HG02884 (cell line): ENCODE results near the gene FAM50B.
"Not testable (repeated sequence)": the region's sequence is repeated elsewhere in the genome, so short reads cannot be mapped to it uniquely, and the experiment has no call there.

ENCODE experiments used
- ATAC-seq: cut with Tn5 transposase; IDR thresholded peaks from one replicate; pipeline ENCODE4 v1.9.1; 2021; ENCODE audit warnings: mild to moderate bottlenecking, moderate library complexity; ENCODE audit not compliant: unreplicated experiment

FAM50B gene

DNA sequence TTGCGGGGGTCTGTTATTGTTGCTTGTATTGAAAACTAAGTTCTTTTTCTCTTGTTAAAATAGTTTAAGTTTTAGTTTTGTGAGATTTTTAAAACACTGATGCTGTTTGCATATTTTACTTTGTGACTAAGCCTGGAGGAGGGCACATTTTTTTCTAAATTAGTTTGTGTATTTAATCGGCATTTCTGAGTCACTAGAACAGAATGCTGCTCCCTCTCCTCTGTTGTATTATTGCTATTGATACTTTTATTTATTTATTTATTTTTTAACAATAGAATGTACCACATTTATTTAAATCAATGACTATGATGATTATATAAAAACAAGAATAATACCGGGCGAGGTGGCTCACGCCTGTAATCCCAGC, 5.1 kb upstream of the FAM50B start:
- no peak for ATAC-seq

DNA sequence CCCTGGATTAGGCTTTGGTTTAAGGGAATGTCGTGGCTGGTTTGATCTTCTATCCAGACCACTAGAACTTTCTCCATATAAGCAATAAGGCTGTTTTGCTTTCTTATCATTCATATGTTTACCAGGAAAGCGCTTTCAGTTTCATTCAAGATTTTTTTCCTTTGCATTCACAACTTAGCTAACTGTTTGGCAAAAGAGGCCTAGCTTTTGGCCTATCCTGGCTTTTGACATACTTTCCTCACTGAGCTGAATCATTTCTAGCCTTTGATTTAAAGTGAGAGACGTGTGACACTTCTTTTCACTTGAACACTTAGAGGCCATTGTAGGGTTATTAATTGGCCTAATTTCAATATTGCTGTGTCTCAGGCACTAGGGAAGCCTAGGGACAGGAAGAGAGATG, 1.7 kb upstream of the FAM50B start:
- ATAC-seq: no peak

DNA sequence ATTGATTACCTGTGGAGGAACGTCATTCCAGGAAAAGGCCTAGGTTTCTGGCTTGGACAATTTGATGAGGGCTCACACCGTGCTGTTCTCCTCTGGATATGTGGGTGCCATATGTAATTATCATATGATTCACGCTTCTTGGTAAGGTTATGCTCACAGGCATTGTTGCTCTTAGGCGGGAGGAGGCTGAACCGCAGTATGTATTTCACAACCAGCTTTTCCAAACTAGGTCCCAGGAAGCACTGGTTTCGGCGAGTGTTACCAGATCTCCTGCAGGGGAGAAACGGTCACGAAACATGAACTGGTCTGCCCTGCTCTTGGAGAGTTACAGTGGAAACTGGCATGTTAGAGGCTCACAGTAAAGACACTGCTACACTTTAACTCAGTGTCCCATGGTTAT, 793 bp upstream of the FAM50B start:
- no peak for ATAC-seq

DNA sequence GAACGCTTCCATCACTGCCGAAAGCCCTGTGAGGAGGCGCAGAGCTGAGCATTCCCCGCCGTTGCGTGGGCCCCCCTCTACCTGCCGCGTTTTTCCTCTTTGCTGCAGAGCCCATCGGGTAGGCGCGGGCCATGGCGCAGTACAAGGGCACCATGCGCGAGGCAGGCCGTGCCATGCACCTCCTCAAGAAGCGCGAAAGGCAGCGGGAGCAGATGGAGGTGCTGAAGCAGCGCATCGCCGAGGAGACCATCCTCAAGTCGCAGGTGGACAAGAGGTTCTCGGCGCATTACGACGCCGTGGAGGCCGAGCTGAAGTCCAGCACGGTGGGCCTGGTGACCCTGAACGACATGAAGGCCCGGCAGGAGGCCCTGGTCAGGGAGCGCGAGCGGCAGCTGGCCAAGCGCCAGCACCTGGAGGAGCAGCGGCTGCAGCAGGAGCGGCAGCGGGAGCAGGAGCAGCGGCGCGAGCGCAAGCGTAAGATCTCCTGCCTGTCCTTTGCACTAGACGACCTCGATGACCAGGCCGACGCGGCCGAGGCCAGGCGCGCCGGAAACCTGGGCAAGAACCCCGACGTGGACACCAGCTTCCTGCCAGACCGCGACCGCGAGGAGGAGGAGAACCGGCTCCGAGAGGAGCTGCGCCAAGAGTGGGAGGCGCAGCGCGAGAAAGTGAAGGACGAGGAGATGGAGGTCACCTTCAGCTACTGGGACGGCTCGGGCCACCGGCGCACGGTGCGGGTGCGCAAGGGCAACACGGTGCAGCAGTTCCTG, 693 bp downstream of the FAM50B start:
- peak; percentile 3 for ATAC-seq

DNA sequence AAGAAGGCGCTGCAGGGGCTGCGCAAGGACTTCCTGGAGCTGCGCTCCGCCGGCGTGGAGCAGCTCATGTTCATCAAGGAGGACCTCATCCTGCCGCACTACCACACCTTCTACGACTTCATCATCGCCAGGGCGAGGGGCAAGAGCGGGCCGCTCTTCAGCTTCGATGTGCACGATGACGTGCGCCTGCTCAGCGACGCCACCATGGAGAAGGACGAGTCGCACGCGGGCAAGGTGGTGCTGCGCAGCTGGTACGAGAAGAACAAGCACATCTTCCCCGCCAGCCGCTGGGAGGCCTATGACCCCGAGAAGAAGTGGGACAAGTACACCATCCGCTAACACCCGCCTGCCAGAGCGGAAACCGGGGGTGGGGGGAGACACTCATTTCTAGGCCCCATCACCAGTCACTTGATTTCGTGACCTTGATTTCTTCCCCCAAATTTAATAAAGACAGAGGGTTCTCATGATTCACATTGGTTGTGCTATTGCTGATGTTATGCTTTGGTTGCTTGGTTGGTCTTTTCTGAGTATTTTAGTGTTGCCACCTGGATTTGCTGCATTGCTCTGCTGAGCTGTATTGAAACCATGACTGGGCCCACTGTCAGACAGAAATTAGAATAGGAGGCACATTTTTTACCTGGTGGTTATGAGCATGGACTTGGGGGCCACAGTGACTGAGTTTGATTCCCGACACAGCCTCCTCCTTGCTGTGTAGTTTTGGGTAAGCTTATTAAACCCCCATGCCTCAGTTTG, 1.5 kb downstream of the FAM50B start:
- no peak for ATAC-seq

DNA sequence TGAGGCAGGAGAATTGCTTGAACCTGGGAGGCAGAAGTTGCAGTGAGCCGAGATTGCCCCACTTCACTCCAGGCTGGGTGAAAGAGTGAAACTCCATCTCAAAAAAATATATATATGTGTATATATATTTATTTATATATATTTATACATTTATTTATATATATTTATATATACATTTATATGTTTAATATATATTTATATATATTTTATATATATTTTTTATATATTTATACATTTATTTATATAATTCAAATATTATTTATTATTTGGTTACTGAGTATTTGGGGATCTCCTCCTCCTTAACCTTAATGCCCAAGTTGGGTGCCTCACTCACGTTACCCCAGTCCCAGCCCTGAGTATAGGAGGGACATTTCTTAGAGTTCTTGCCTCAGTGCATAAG, 2.7 kb downstream of the FAM50B start:
- ATAC-seq: no peak

DNA sequence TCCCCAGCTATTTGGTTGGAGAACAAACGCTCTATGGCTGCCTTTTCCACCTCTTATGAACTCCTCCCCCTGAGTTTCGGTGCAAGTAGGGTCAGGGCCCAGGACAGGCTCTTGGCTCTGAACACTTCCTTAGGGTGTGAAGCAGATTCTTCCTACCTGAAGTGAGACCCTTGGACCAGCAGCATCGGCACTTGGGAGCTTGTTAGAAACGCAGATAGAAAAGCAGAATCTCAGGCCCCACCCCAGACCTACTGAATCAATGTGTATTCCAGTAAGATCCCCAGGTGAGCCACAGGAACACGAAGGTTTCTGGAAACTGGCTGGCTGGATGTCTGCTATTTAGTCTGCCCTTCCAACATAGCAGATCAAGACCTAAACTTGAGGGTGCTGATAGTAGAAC, 3.2 kb downstream of the FAM50B start:
- ATAC-seq: no peak

DNA sequence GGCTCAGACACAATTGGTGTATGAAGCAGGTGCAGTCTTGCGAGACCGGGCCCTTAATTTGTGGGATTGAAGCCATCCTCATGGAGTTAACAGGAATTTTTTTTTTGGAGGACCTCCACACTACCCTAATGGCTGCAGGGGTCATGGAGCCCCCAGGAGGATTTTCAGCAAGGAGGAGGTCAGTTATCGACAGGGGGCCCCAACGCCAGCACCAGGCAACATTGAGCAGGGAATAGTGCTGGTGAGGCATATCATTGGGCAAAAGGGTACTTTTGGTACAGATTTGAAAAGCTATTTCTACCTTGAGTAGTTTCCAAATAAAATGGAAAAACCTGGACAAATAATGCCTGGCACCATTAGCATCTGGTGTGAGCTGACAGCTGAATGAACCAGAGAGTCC, 6.7 kb downstream of the FAM50B start:
- ATAC-seq: no peak

DNA sequence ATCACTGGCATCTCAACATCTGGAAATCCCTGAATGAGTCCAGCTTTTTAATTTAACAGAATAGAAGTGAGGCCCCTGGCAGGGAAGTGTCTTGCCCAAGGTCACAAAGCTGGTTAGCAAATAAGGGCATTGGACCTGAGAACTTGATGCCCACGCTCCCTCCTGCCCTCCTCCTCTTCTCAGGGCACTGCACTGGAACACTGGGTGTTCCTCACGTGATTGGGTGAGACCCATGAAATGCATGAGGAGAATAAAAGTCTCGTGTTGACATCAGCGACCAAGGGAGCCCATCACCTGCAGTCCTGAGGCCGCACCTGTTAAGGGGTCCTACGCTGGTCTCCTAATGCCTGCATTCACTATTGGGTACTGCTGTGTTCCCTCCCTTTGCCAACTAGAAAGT, 7.4 kb downstream of the FAM50B start:
- no peak for ATAC-seq

DNA sequence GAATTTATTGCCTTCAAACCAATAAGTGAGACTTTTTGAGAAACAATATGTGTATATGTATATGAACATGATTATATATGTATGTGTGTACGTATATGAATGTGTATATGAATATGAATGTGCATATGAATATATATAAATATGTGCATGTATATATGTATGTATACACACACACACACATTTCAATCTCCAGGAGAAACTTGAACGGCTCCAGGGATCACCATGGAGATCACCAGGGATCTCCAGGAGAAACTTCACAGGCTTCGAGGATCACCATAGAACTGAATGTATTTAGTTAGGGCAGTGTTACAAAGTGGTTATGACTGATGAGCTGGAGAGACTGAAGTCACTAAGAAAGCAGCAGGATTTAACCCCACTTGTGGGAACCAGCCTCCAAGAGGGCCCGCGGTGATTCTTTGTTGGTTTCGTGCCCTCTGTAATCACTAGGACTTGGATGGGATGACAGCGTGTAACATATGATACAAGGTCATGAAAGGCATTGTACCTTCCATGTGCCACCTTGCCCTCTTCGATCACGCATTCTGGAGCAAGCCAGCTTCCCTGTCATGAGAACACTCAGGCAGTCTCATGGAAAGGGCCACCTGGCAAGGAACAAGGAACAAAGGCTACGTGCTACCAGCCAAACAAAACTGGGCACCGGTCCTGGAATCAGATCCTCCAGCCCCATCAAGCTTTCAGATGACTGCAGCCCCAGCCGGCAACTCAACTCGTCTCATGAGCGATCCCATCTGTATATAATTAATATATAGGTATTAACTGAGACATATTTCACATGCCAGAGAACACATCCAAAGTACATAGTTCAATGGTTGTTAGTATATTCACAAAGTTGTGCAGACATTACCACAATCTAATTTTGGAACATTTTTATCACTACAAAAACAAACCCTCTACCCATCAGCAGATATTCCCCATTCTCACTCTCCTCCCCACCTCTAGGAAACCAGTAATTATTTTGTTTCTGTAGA, 8.6 kb downstream of the FAM50B start:
- ATAC-seq: no peak

DNA sequence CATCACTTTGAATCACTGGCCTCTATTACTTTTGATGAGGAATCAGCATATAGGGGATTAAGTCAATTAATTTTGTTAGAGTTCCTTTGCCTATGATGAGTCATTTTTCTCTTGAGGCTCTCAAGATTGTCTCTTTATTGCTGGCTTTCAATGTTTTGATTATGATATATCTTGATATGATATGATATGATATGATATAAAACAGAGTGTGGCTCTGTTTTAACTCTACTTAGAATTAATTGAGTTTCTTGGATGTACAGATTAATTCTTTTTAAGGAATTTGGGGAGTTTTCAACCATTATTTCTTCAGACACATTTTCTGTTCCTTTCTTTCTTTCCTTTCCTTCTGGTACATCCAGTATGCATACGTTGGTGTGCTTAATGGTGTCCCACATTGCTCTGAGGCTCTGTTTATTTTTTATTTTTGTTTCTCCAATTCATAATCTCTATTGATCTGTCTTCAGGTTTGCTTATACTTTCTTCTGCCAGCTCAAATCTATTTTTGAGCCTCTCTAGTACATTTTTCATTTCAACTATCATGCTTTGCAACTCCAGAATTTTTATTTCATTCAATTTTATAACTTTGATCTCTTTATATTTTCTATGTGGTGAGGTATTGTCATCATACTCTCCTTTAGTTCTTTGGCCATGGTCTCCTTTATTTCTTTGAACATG, 10.8 kb downstream of the FAM50B start:
- ATAC-seq: no peak

DNA sequence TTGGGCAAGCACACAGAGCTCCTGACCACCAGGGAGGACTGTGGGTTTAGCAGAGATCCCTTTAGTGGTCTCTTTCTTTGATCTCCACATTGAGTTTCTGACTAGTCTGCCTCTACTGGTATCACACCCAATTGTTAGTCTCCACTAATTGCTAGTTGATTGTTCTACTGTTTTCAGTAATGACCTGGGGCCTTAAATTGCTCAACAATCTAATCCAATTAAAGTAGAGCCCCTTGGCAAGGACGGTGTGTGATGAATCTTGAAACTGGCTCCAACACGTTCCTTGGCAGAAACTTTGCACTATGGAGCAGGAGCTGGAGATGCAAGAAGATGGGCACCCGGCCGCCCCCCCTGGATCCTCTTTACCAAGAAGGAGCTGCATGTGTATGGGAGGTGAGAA, 12.3 kb downstream of the FAM50B start:
- ATAC-seq: no peak

DNA sequence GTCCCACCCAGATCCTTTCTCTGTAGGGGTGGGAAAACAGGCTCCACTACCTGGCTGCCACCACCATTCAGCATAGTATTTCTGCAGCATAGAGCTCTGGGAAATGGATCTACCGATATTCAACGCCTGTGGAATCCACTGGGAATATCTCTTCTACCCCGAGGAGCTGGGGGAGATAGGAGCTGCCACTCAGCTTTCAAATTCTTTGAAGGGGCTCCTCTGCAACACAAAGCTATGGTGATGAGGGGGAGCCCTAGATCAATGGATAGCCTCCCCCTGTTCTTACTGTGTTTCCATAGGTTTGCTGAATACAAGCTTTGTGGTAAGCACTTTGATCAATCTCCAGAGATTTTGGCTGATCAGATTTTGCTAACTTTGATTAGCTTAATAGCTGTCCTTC, 12.9 kb downstream of the FAM50B start:
- no peak for ATAC-seq

DNA sequence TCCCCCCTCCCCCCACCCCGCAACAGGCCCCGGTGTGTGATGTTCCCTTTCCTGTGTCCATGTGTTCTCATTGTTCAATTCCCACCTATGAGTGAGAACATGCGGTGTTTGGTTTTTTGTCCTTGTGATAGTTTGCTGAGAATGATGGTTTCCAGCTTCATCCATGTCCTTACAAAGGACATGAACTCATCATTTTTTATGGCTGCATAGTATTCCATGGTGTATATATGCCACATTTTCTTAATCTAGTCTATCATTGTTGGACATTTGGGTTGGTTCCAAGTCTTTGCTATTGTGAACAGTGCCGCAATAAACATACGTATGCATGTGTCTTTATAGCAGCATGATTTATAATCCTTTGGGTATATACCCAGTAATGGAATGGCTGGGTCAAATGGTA, 14.1 kb downstream of the FAM50B start:
- ATAC-seq: not testable (repeated sequence)

DNA sequence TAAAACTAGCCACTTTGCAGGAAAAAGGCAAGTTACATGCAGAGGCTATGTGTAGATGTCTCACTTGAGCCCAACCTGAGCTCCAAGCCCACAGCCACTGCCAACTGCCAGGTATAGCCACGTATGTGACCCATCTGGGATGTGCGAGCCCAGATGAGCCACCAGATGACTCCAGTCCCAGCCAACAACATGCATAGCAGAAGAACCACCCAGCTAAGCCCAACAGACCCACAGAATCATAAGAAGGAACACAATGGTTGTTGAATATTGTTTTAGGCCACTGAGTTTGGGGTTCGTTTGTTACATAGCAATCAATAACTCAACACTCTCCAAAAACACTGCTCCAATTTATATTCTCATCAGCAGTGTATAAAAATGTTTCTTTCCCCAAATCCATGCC, 16.3 kb downstream of the FAM50B start:
- ATAC-seq: no peak

DNA sequence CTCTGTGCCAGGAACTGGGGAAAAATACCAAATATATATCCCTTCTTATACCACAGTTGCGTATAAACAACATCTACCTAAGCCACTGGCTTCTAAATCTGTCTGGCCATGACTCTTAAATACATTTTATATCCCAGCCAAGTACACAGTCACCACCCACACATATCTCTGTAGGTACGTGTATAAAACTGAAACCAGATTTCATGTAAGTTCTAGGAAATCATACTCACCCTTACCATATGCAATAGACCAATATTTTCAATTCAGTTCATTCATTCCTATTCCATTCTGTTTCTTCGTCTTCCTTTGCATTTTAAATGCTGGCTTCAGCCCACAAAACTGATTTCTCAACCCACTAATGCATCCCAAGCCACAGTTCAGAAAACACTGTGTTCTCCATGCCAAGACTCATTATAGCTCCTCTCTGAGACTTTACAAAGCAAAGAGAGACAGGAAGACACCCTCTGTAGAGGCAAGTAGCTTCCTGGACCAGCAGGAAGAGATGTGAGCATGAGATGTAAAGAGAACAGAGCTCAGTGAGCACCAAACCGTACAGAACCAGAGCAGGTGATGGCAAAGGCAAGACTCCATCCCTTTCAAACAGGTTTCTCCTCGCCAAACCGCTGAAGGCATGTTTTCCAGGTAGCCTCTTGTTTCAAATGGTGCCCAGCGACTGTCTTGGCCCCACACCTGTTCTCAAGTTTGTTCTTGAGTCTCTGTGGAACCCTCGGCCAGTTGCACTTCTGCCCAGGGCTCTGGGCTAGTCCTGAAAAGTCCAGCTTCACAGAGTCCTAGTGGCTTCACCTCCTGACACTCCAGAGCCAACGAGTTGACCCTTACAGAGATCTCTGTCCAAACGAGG, 18.7 kb downstream of the FAM50B start:
- no peak for ATAC-seq

DNA sequence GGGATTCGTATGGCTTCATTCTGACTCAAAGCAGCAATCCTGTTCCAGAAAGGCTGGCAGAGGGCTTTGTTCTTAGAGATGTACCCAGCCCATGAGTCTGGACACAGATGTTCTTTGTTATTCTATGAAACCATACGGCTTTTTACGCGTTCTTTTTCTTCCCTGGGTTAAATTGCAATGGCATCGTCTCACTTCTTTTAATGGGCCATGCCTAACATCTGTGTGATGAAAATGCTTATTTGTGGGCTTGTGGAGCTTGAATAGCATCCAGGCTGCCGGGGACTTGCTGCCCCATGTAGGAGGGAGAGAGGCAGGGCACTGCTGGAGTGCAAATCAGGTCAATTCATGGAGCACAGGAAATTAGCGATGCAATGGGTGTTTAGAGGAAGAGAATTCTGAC, 19.4 kb downstream of the FAM50B start:
- ATAC-seq: no peak

DNA sequence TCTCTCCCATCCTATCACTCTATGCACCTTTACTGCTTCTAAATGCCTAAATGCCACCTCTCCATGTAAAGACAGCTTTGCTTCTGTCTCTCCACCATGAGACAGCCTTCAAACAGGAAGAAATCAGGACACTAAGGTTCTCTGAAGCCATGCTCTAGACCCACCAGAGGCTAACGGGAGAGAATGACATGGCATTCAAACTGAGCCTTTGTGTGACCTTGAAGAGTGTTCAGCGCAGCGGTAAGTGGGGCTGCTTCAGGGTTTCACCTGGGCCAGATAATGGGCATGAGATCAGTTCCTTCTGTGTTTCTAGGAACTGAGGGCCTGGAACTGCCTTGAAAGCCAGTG, 20.1 kb downstream of the FAM50B start:
- ATAC-seq: no peak

DNA sequence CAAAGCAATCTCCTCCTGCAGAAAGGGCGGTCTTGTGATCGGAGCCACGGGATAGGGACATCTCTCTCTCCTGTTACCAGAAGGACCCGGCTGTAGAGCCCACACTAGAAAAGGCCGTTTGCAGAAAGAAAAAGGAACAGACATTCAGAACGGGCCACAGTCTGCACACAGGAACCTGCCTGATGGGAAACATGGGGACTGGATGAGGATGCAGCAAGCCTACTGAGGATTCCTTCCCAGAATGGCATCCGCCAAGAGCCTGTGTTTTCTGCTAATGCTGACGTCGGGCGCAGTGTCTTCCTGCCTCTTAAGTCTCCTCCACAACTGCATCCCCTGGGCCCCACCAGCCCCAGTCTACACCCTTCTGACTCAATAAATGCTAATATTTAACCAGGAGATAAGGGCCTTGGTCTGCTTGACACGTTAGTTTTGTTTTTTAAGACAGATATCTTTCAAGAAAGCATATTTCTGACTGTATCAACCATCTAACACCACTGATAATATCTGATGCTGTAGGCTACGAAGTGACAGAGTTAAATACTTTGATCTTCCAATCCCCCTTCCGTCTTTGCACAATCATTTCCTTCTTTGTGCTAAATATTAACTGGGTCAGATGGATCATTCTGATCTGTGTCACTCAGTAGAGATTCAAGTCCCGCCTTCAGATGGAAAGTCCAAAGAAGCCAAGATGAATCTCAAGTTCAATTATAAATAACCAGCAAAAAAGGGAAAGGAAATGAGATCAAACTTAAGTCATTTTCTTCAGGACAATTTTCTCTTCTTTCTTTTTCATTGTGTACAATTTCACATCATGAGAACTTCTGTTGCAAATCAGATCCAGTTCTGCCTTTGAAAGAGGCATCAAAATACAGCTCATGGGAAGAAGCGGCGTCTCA, 20.7 kb downstream of the FAM50B start:
- no peak for ATAC-seq
